ENCODE results near the gene ADGRL3. TPM values are rescaled to one million over a fixed set of nuclear protein-coding genes. Genes with fewer than 3 reads are reported as not detected.

Gene ADGRL3
- total and polyA plus RNA-seq, 2 donors (not counting 1 experiment from before 2014, with no cell fraction given) = not detected

DNA sequence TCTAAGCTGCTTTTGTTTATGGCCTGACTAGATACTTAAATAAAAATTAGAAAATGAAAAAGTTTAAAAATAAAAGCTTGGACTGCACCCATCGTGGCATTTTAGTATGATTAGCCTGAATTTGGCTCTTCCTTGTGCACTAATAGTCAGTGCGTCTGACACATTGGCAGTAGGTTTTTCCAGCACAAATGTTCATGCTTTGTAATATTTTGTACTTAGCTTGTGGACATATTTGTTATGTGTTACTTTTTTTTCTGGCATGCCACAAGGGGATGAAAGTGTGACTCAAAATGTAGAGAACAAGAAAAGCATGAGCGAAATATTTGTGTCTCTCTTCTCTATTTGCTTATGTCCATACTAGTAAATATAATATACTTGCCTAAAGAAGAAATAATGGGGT lies 359.3 kb downstream of the ADGRL3 start:
- H3K9me3 ChIP-seq (ENCODE audit: control extremely low read depth in 1 of 3, control insufficient read depth in 2 of 3, insufficient read depth in 1 of 3, low read length in 2 of 3) = peaks cover 0 to 1% (median 0%) of the 10 kb centered on the region in 3 donors
- ChIA-PET POLR2A (no interaction called here), CTCF (no interaction called here)
- Mint-ChIP-seq H3K4me1 (no peaks in the 10 kb centered on the region), H3K27me3 (no peaks in the 10 kb centered on the region), H3K9me3 (ENCODE audit: insufficient read depth) (peaks cover 5% of the 10 kb centered on the region), H3K4me3 (no peak overlapping the region), H3K27ac (no peak overlapping the region)
- H3K27ac ChIP-seq (ENCODE audit: low read length in 2 of 2) = no peak overlapping the region
- no peak overlapping the region for H3K9ac ChIP-seq (ENCODE audit: low read length)
- H2AFZ ChIP-seq (ENCODE audit: insufficient read depth, low read depth, low read length, poor library complexity, severe bottlenecking) = no peak overlapping the region
- H4K20me1 ChIP-seq (ENCODE audit: control insufficient read depth, insufficient read depth, low read length, poor library complexity, severe bottlenecking) = no peaks in the 10 kb centered on the region
- no peaks in the 10 kb centered on the region for H3K36me3 ChIP-seq (replicated peaks in 1 of 2; ENCODE audit: control extremely low read depth in 1 of 2, control insufficient read depth in 1 of 2, extremely low read depth in 1 of 2, insufficient read depth in 2 of 2, low read length in 1 of 2)
- DNase-seq (no peak), ATAC-seq (ENCODE audit: low read depth) (no peak)
- TF ChIP-seq EZH2 (IDR thresholded peaks at IDR 0.05; ENCODE audit: borderline replicate concordance, insufficient read depth, low read depth, low read length, poor library complexity, severe bottlenecking) = no peak
- TF ChIP-seq, protein P1, sequence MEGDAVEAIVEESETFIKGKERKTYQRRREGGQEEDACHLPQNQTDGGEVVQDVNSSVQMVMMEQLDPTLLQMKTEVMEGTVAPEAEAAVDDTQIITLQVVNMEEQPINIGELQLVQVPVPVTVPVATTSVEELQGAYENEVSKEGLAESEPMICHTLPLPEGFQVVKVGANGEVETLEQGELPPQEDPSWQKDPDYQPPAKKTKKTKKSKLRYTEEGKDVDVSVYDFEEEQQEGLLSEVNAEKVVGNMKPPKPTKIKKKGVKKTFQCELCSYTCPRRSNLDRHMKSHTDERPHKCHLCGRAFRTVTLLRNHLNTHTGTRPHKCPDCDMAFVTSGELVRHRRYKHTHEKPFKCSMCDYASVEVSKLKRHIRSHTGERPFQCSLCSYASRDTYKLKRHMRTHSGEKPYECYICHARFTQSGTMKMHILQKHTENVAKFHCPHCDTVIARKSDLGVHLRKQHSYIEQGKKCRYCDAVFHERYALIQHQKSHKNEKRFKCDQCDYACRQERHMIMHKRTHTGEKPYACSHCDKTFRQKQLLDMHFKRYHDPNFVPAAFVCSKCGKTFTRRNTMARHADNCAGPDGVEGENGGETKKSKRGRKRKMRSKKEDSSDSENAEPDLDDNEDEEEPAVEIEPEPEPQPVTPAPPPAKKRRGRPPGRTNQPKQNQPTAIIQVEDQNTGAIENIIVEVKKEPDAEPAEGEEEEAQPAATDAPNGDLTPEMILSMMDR (IDR thresholded peaks at IDR 0.05) = no peak
- H3K79me2 ChIP-seq (ENCODE audit: control insufficient read depth, insufficient read depth, low read length) = no peaks in the 10 kb centered on the region
- no peaks in the 10 kb centered on the region for H3K27me3 ChIP-seq (replicated peaks in 1 of 4; ENCODE audit: control extremely low read depth in 1 of 4, control insufficient read depth in 3 of 4, insufficient read depth in 4 of 4, low read length in 3 of 4)
- WGBS (ENCODE audit: insufficient coverage) = 95% methylated on average over 2 of the region's 3 CpGs
- intact Hi-C loops (cut with micrococcal nuclease) = no loop called here
- no peaks in the 10 kb centered on the region for H3K4me1 ChIP-seq (ENCODE audit: control insufficient read depth in 2 of 2, insufficient read depth in 2 of 2, low read length in 2 of 2)
- H3K4me3 ChIP-seq (ENCODE audit: control extremely low read depth in 1 of 5, extremely low read depth in 1 of 5, insufficient read depth in 1 of 5, low read depth in 2 of 5, low read length in 4 of 5) = no peak overlapping the region
- H3K4me2 ChIP-seq (replicated peaks; ENCODE audit: low read depth, low read length, poor library complexity, severe bottlenecking) = no peak overlapping the region

DNA sequence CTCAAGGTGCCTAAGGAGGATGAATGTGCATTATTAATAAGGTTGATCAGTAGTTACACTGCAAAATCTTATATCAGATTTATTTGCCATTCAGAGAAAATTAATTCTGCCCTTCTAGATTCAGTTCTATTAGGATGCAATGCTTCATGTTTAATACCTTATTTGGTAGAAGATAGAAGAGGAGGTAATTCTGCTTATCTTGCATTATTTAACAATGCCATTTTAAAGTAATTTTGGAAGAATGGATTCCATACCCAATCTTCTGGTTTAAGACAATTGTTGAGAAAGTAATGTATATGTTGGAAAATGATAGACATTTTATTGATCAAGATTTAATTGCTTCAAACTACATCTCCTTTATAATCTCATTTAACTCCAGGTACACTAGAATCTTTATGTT lies 360.9 kb downstream of the ADGRL3 start:
- H2AFZ ChIP-seq (ENCODE audit: insufficient read depth, low read depth, low read length, poor library complexity, severe bottlenecking) = no peak overlapping the region
- no peaks in the 10 kb centered on the region for H4K20me1 ChIP-seq (ENCODE audit: control insufficient read depth, insufficient read depth, low read length, poor library complexity, severe bottlenecking)

More for the DNA sequence above, 360.9 kb downstream of the ADGRL3 start:
- ChIA-PET POLR2A (no interaction called here), CTCF (no interaction called here)
- Histone ChIP-seq H3K27ac (ENCODE audit: low read length in 2 of 2) (no peak overlapping the region), H3K79me2 (ENCODE audit: control insufficient read depth, insufficient read depth, low read length) (no peaks in the 10 kb centered on the region), H3K4me3 (ENCODE audit: control extremely low read depth in 1 of 5, extremely low read depth in 1 of 5, insufficient read depth in 1 of 5, low read depth in 2 of 5, low read length in 4 of 5) (no peak overlapping the region), H3K4me2 (replicated peaks; ENCODE audit: low read depth, low read length, poor library complexity, severe bottlenecking) (no peak overlapping the region), H3K9ac (ENCODE audit: low read length) (no peak overlapping the region), H3K27me3 (replicated peaks in 1 of 4; ENCODE audit: control extremely low read depth in 1 of 4, control insufficient read depth in 3 of 4, insufficient read depth in 4 of 4, low read length in 3 of 4) (no peaks in the 10 kb centered on the region), H3K9me3 (ENCODE audit: control extremely low read depth in 1 of 3, control insufficient read depth in 2 of 3, insufficient read depth in 1 of 3, low read length in 2 of 3) (peaks cover 0 to 1% (median 0%) of the 10 kb centered on the region in 3 donors), H3K36me3 (replicated peaks in 1 of 2; ENCODE audit: control extremely low read depth in 1 of 2, control insufficient read depth in 1 of 2, extremely low read depth in 1 of 2, insufficient read depth in 2 of 2, low read length in 1 of 2) (no peaks in the 10 kb centered on the region), H3K4me1 (ENCODE audit: control insufficient read depth in 2 of 2, insufficient read depth in 2 of 2, low read length in 2 of 2) (no peaks in the 10 kb centered on the region)
- Mint-ChIP-seq H3K27ac (no peak overlapping the region), H3K9me3 (ENCODE audit: insufficient read depth) (peaks cover 10% of the 10 kb centered on the region), H3K27me3 (no peaks in the 10 kb centered on the region), H3K4me1 (no peaks in the 10 kb centered on the region), H3K4me3 (no peak overlapping the region)
- ATAC-seq (ENCODE audit: low read depth) (no peak), DNase-seq (no peak)
- intact Hi-C loops (cut with micrococcal nuclease) = no loop called here
- TF ChIP-seq, protein P1 (IDR thresholded peaks at IDR 0.05) = no peak
- TF ChIP-seq EZH2 (IDR thresholded peaks at IDR 0.05; ENCODE audit: borderline replicate concordance, insufficient read depth, low read depth, low read length, poor library complexity, severe bottlenecking) = no peak

Data from B cell (primary cell).